ENCODE data around the gene FNDC3B. TPM values are rescaled to one million over a fixed set of nuclear protein-coding genes. Genes with fewer than 3 reads are reported as not detected.

The FNDC3B gene
- polyA plus RNA-seq, 2 of the 4 experiments (the other 2 are of a cell fraction) = 29.5 to 33.6 TPM

DNA sequence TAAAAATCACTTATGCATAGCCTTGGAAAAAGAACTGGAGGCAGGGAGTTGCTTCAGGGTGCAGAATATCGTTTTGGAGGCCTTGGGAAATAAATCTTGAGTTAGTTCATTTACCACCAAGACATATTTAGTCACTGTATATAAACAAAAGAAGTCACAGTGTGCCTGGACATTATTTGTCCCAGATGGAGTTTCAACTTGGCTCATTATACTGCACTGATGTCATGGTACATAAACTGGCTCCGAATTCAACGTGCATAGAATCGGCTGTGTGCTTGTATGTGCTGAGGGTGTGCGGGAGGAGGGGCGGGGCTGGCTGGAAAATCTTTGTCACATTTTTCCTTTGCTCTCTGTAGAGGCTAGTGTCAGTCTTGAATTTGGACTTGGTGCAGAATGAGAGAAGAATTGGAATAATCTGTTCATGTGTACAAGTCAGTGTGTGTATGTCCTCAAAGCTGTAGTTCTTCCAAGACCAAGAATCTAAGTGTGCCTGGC lies 86.6 kb downstream of the FNDC3B start:
- peak in 1 of 2 experiments; percentile 8; a peak in 1 of 6 replicates for ATAC-seq
- DNase-seq (ENCODE audit: low read depth in 1 of 2, low spot score in 1 of 2) = no peak
- Histone ChIP-seq H3K9me3 (no peaks in the 10 kb centered on the region), H3K4me3 (no peak overlapping the region), H3K4me2 (peak overlapping the region; percentile 68), H3K27ac (peak overlapping the region; percentile 87 to 98), H3K4me1 (peaks cover 65% of the 10 kb centered on the region)
- no peak for FAIRE-seq
- TF ChIP-seq, protein P1, sequence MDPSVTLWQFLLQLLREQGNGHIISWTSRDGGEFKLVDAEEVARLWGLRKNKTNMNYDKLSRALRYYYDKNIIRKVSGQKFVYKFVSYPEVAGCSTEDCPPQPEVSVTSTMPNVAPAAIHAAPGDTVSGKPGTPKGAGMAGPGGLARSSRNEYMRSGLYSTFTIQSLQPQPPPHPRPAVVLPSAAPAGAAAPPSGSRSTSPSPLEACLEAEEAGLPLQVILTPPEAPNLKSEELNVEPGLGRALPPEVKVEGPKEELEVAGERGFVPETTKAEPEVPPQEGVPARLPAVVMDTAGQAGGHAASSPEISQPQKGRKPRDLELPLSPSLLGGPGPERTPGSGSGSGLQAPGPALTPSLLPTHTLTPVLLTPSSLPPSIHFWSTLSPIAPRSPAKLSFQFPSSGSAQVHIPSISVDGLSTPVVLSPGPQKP (IDR thresholded peaks at IDR 0.05; ENCODE audit: low read depth, low read length) = no peak
- TF ChIP-seq CBX8 (IDR thresholded peaks at IDR 0.05) (no peak), HOXB13 (CRISPR knock-in tag; IDR thresholded peaks at IDR 0.05; ENCODE audit: low read depth) (no peak), CBX2 (IDR thresholded peaks at IDR 0.05; ENCODE audit: borderline replicate concordance, low read depth) (no peak), FOSL2 (IDR thresholded peaks at IDR 0.05) (no peak), FOSL2 (CRISPR knock-in tag; IDR thresholded peaks at IDR 0.05) (no peak), ZNF302 (CRISPR knock-in tag; IDR thresholded peaks at IDR 0.05) (no peak), HDAC2 (IDR thresholded peaks at IDR 0.05) (no peak), ZSCAN20 (CRISPR knock-in tag; IDR thresholded peaks at IDR 0.05) (no peak), NPAS2 (CRISPR knock-in tag; IDR thresholded peaks at IDR 0.05; ENCODE audit: borderline replicate concordance) (no peak), KDM1A (IDR thresholded peaks at IDR 0.05; ENCODE audit: low read depth) (no peak)
- POLR2A ChIA-PET = interaction anchor here (0.5 kb wide), 1 partner anchor 65 kb away, joined by 3 read pairs; no protein-coding TSS in a partner anchor
- CTCF ChIA-PET = interaction anchor here (1.9 kb wide), 1 partner anchor 19 kb away, joined by 4 read pairs; no protein-coding TSS in a partner anchor
- WGBS (ENCODE audit: missing lambda C conversion rate) = 49% methylated on average over 6 of the region's 6 CpGs

DNA sequence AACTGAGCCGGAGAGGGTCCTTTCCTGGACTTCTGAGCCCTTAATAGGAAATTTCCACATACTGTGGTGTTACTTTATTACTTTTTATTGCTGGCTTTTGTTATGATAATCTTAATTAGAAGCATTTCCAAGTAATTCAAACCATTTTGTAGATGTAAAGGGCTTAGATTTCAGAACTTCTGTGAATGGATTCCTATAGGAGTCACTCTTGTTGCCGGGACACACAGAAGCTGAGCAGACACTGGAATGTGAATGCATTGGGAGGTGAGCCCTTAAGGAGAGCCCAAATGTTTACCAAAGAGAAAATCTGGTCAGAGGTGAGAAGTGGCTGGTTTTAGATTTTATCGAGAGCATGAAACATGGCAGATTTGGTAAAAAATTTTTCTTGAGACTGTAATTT lies 87.4 kb downstream of the FNDC3B start:
- ChIA-PET CTCF (interaction anchor here (1.9 kb wide), 1 partner anchor 20 kb away, joined by 4 read pairs; no protein-coding TSS in a partner anchor), POLR2A (interaction anchor here (0.5 kb wide), 1 partner anchor 66 kb away, joined by 3 read pairs; no protein-coding TSS in a partner anchor)
- no peak for ATAC-seq
- peak overlapping the region; percentile 68 for H3K4me2 ChIP-seq
- no peak overlapping the region for H3K4me3 ChIP-seq
- TF ChIP-seq CBX2 (IDR thresholded peaks at IDR 0.05; ENCODE audit: borderline replicate concordance, low read depth) = no peak
- no peak for TF ChIP-seq RCOR1 (IDR thresholded peaks at IDR 0.05; ENCODE audit: low read depth, low read length)
- no peak for TF ChIP-seq GATA3 (IDR thresholded peaks at IDR 0.05; ENCODE audit: borderline replicate concordance)
- no peak for TF ChIP-seq CHD2 (IDR thresholded peaks at IDR 0.05; ENCODE audit: low read length, partially characterized antibody)
- TF ChIP-seq JUNB (IDR thresholded peaks at IDR 0.05) = no peak
- no peak for TF ChIP-seq CHD4 (IDR thresholded peaks at IDR 0.05; ENCODE audit: borderline replicate concordance)
- TF ChIP-seq ZFP36 (IDR thresholded peaks at IDR 0.05; ENCODE audit: borderline replicate concordance, partially characterized antibody) = no peak
- TF ChIP-seq NR3C1 (IDR thresholded peaks at IDR 0.05) = no peak
- TF ChIP-seq RNF2 (IDR thresholded peaks at IDR 0.05; ENCODE audit: borderline replicate concordance, low read depth) = no peak
- TF ChIP-seq HEYL (CRISPR knock-in tag; IDR thresholded peaks at IDR 0.05) = no peak
- TF ChIP-seq, protein P2, sequence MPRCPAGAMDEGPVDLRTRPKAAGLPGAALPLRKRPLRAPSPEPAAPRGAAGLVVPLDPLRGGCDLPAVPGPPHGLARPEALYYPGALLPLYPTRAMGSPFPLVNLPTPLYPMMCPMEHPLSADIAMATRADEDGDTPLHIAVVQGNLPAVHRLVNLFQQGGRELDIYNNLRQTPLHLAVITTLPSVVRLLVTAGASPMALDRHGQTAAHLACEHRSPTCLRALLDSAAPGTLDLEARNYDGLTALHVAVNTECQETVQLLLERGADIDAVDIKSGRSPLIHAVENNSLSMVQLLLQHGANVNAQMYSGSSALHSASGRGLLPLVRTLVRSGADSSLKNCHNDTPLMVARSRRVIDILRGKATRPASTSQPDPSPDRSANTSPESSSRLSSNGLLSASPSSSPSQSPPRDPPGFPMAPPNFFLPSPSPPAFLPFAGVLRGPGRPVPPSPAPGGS (IDR thresholded peaks at IDR 0.05) = no peak
- no peak for TF ChIP-seq ZC3H11A (IDR thresholded peaks at IDR 0.05)
- TF ChIP-seq, protein P3, sequence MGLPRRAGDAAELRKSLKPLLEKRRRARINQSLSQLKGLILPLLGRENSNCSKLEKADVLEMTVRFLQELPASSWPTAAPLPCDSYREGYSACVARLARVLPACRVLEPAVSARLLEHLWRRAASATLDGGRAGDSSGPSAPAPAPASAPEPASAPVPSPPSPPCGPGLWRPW (IDR thresholded peaks at IDR 0.05) = no peak
- peaks cover 71% of the 10 kb centered on the region for H3K4me1 ChIP-seq
- peak overlapping the region; percentile 87 to 98 for H3K27ac ChIP-seq
- WGBS (ENCODE audit: missing lambda C conversion rate) = 57% methylated on average over 3 of the region's 3 CpGs
- no peaks in the 10 kb centered on the region for H3K9me3 ChIP-seq
- no peak for DNase-seq (ENCODE audit: low read depth in 1 of 2, low spot score in 1 of 2)
- no peak for FAIRE-seq

DNA sequence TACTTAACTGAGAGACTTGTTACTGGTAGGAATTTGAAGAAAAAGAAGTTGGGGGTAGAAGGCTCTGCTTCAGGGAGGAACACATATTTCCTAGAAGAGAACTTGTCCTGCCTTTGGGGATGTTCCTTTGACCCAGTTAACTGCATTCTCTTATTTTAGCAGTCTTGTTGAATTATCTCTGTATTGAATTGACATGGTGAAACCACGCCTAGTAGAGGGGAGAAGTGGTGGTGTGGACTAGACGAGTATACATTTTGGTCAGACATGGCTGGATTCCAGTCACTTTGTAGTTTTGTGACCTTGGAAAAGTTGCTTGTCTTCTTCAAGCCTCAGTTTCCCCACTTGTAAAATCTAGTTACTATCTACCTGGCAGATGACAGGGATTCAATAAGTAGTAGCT lies 87.8 kb downstream of the FNDC3B start:
- H3K27ac ChIP-seq = peak overlapping the region; percentile 87 to 98
- WGBS (ENCODE audit: missing lambda C conversion rate) = 74% methylated on average over 2 of the region's 2 CpGs
- peak overlapping the region; percentile 68 for H3K4me2 ChIP-seq
- no peak overlapping the region for H3K4me3 ChIP-seq
- ChIA-PET POLR2A (no interaction called here), CTCF (interaction anchor here (1.9 kb wide), 1 partner anchor 20 kb away, joined by 4 read pairs; no protein-coding TSS in a partner anchor)
- no peak for DNase-seq (ENCODE audit: low read depth in 1 of 2, low spot score in 1 of 2)
- peaks cover 75% of the 10 kb centered on the region for H3K4me1 ChIP-seq
- FAIRE-seq = no peak
- no peak for ATAC-seq
- H3K9me3 ChIP-seq = no peaks in the 10 kb centered on the region
- no peak for TF ChIP-seq CHD4 (IDR thresholded peaks at IDR 0.05; ENCODE audit: borderline replicate concordance)
- TF ChIP-seq RCOR1 (IDR thresholded peaks at IDR 0.05; ENCODE audit: low read depth, low read length) = no peak
- no peak for TF ChIP-seq EHMT2 (IDR thresholded peaks at IDR 0.05; ENCODE audit: low read depth)
- TF ChIP-seq FOSB (CRISPR knock-in tag; IDR thresholded peaks at IDR 0.05) = no peak
- TF ChIP-seq FOXS1 (CRISPR knock-in tag; IDR thresholded peaks at IDR 0.05) = no peak
- TF ChIP-seq HOXB13 (CRISPR knock-in tag; IDR thresholded peaks at IDR 0.05; ENCODE audit: low read depth) = no peak
- TF ChIP-seq, protein P4, sequence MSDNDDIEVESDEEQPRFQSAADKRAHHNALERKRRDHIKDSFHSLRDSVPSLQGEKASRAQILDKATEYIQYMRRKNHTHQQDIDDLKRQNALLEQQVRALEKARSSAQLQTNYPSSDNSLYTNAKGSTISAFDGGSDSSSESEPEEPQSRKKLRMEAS (IDR thresholded peaks at IDR 0.05) = no peak
- TF ChIP-seq KDM1A (IDR thresholded peaks at IDR 0.05; ENCODE audit: low read depth) = no peak
- TF ChIP-seq ESRRA (IDR thresholded peaks at IDR 0.05; ENCODE audit: borderline replicate concordance, low read length) = no peak
- no peak for TF ChIP-seq TFCP2L1 (CRISPR knock-in tag; IDR thresholded peaks at IDR 0.05)
- TF ChIP-seq NFE2L2 (conservative IDR thresholded peaks at IDR 0.05; ENCODE audit: low read length) = no peak
- no peak for TF ChIP-seq EP300 (IDR thresholded peaks at IDR 0.05)
- TF ChIP-seq, protein P5, sequence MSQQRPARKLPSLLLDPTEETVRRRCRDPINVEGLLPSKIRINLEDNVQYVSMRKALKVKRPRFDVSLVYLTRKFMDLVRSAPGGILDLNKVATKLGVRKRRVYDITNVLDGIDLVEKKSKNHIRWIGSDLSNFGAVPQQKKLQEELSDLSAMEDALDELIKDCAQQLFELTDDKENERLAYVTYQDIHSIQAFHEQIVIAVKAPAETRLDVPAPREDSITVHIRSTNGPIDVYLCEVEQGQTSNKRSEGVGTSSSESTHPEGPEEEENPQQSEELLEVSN (IDR thresholded peaks at IDR 0.05; ENCODE audit: borderline replicate concordance, low read depth) = no peak
- no peak for TF ChIP-seq ZC3H11A (IDR thresholded peaks at IDR 0.05)
- TF ChIP-seq RARB (CRISPR knock-in tag; IDR thresholded peaks at IDR 0.05) = no peak

Measured in A549 (cell line).